ENCODE data around the gene EBF3.

EBF3 gene

GRCh38 chr10:129843131-129843541 is 120.9 kb downstream of the EBF3 start:
- in situ Hi-C loops (cut with MboI; ENCODE audit: low sequenced_read_pairs) = no loop called here

- in situ Hi-C loops (cut with MboI; ENCODE audit: low sequenced_read_pairs) = no loop called here
These were observed 122.0 kb downstream of the EBF3 start for GRCh38 chr10:129842031-129842430.

GRCh38 chr10:129841590-129841989 is 122.5 kb downstream of the EBF3 start:
- in situ Hi-C loops (cut with MboI; ENCODE audit: low sequenced_read_pairs) = no loop called here

DNA sequence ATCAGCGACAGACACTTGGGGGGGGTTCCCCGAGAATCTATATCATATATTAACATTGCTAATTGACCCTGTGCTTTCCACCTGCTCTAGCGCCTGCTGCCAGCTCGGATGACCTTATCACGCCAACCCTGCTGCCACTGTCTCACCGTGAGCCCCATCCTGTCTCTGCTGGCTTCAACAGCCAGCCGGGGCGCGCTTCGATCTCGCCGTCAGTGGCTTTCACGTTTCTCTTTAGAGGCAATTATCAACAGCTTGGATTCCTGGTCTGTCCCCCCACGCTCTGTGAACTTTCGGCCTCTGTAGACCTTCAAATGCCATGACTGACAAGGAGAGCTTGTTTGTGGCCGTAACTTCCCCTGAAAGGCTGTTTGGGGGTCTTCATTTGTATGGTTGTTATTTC is 123.0 kb downstream of the EBF3 start:
- in situ Hi-C loops (cut with MboI; ENCODE audit: low sequenced_read_pairs) = no loop called here

DNA sequence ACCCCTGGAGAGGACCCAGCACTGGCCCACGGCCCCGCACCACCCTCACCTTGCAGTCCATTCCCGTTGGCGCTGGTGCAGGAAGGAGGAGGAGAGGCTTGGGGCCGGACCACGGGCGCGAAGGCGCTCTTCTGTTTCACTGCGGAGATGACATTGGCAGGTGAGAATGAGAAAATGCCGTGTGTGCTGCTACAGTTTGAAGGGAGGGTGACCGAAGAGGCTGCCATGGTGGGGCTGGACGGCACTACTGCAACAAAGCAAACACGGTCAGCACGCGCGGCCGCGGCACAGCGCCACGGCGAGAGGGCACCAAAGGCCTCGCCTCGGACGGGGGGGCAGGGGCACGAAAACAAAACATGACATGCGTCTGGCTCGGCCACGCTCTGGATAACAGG is 123.9 kb downstream of the EBF3 start:
- in situ Hi-C loops (cut with MboI; ENCODE audit: low sequenced_read_pairs) = no loop called here

DNA sequence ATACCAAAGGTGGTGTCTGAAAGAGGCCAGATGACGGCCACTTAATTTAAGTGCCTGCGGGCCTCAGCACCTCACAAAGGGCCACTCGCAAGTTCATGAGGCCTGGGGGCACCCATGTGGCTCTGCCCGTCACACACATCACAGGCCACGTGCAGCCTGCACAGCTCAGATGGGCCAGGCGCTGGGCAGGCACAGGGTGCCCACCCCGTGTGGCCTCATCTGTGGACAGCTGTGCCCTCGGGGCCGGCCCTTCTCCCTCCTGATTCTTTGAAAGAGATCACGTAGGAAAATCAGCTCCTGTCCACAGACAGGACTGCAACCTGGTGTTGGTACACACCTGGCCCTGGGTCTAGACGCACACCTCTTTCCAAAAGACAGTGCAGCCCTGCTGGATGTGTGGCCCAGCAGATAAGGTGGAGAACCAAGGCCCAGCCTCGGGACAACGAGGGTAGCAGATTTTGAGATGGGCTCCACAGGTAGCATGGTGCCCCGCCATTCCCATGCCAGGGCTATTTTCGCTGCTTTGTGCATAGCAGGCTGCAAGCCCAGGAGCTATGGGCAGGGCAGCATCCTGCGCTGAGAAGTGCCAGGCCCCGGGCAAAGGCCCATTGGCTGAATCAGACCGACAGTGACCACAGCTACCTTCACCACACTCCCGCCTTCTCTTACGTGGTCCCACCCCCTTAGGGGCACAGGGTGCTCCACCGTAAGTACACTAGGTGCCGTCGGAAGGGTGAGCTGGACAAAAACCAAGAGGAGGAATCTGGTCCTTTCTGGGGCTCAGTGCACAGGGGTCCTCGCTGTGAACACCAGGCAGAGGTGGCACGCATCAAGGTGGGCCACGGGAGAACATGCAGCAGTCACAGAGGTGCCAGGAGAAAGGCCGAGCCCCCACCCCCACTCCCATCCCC is 124.5 kb downstream of the EBF3 start:
- in situ Hi-C loops (cut with MboI; ENCODE audit: low sequenced_read_pairs) = no loop called here

DNA sequence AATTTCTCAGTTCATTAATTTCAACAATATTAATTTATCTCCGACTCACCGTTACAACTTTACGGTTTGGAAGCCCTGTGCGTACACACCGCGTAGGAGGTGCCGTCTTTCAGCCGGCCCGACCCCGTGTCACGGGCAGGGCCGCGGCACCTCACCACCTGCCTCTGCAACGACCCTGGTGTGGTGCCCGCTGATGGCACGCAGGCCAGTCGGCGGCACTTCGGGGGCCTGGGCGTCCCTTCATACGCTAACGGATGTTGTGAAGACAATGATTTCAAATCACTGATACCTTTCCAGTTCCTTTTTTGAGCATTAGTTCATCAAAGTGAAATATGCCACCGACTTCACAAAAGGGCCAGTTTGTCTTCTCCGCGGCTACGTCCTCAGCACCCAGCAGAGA is 125.3 kb downstream of the EBF3 start:
- in situ Hi-C loops (cut with MboI; ENCODE audit: low sequenced_read_pairs) = no loop called here

DNA sequence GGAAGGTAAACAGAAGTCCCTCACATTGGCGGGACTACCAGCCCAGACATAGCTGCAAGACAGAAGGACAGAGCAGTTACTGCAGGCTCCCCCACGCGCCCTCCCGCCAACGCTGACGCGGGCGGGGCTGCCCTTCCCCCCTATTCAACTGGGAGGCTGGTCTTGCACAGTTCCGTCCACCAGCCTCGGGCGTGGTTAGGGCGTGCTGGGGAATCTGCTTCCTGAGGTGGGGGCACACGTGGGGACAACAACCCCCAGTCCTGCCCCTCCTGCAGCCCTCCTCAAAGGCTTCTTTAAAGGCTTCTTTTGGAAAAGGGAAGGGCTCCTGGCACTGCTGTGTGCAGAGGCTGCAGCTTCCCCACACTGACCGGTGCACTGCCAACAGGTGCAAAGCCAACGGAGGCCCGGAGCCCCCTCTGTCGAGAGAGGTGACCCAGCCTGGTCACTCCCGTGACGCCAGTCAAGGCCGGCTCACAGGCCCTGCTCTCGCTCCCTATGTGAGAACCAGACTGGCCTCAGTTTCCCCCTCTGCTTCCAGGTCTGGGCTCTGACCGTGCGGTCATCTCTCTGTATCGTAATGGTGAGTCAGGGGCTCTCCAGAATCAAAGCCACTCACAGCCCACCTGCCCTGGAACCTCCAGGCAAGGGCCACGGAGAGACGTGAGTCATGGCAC is 126.0 kb downstream of the EBF3 start:
- in situ Hi-C loops (cut with MboI; ENCODE audit: low sequenced_read_pairs) = no loop called here

GRCh38 chr10:129836253-129836652 is 127.8 kb downstream of the EBF3 start:
- in situ Hi-C loops (cut with MboI; ENCODE audit: low sequenced_read_pairs) = no loop called here

GRCh38 chr10:129833994-129834739 is 129.9 kb downstream of the EBF3 start:
- in situ Hi-C loops (cut with MboI; ENCODE audit: low sequenced_read_pairs) = no loop called here

DNA sequence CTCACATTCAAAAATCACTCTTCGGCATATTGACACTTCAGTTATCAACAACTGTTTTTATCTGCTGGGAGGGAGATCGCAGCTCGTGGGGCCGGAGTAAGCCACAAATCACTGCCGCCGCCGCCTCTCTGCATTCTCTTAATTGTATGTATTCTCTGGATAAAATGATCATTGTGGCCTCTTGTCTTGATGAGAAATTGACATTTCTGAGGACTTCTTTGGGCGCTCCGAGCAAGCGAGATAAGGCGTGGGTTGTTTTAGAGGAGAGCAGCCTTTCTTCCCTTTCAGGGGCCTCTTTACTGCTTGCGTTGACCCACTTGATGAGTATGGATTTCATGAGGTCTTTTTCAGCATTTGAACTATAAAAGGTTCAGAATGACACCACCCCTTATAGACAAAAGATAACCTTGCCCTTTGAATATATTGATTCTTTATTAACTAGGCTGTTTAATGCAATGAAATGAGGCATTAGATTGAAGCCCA is 130.6 kb downstream of the EBF3 start:
- in situ Hi-C loops (cut with MboI; ENCODE audit: low sequenced_read_pairs) = no loop called here

DNA sequence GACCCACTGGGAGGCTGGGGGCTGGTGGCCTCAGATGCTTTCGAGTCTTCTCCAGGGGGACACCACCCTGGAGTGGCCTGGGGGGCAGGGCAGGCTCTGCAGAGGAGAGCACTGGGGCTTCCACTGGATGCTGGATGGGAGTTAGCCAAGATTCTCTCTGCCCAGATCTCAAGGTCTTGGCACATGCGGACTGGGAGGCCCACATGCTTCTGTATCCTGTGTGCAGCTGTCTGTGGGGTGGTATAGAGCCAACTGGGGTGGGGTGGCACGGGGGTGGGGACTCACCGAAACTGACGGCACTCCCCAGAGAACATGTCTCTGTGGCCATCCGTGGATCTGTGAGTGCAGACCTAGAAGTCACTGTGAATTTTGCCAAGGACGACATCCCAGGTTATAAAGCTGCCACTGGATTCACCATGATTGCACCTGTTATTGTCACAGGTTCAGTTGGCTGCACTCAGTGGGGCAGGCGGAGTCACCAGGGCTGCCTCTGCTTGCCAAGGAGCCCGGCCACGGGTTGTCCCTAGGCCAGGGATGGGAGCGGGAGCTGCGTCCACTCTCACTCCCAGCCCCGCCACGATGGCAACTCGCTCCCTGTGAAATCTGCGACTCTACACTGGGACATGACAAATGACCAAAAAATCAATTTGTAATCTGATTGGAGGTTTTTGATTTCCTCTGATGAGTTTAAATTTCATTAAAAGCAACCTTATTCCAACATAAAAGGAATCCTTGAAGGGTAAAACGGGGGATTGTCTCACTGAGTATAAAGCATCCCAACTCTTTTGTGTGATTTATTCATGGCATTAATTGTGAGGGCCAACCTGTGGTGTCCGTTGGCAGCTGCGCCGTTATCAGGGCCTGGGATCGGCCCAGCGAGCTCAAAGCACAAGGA is 131.3 kb downstream of the EBF3 start:
- in situ Hi-C loops (cut with MboI; ENCODE audit: low sequenced_read_pairs) = no loop called here

DNA sequence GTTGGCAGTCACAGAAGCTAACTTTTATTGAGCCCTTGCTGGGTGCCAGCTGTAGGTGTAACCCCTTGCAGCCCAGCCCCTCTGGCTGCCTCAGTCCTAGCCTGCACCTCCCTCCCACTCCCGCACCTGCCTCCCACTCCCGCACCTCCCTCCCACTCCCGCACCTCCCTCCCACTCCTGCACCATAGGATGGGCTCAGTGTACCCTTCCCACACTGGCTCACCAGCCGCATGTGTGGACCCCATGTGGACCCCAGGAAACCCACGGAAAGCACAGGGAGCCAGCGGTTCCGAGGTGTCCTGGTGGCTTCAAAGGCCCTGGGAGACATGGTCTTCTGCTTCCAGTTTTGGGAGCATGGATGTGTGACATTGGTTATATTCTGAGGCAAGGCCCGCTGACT is 132.9 kb downstream of the EBF3 start:
- in situ Hi-C loops (cut with MboI; ENCODE audit: low sequenced_read_pairs) = no loop called here

- in situ Hi-C loops (cut with MboI; ENCODE audit: low sequenced_read_pairs) = no loop called here
These were observed 138.2 kb downstream of the EBF3 start for GRCh38 chr10:129825826-129826225.

DNA sequence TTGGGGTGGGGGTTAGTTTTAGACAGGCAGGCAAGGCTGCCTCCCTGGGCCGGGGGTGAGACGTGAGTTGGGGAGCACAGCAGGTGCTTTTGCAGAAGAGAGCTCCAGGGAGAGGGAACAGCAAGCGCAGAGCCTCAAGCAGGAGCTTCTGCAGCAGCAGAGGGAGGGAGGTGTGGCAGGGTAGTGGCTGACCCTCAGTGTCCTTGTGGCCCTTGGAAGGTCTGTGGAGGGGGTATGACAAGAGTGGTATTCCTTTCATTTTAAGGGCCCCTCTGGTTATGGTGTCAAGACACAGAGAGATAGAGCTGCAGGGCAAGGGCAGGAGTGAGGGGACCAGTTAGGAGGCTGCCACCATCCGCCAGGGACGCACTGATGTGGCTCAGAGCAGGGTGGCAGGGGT is 138.9 kb downstream of the EBF3 start:
- in situ Hi-C loops (cut with MboI; ENCODE audit: low sequenced_read_pairs) = no loop called here

DNA sequence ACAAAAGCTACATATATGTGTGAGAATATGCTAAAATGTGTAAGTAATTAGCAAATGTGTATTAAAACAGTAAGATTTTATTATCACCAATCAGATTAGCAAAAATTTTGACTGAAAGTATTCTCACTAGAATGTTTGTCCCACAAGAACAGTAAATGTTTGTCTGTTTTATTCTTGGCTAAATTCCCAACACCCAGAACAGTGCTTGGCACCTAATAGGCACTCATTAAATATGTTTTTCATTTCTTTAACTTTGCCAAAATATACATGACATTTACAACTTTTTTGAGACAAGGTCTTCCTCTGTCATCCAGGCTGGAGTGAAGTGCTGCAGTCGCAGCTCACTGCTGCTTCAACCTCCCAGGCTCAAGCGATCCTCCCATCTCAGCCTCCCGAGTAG is 143.6 kb downstream of the EBF3 start:
- in situ Hi-C loops (cut with MboI; ENCODE audit: low sequenced_read_pairs) = no loop called here

GRCh38 chr10:129816656-129817045 is 147.4 kb downstream of the EBF3 start:
- in situ Hi-C loops (cut with MboI; ENCODE audit: low sequenced_read_pairs) = no loop called here

- in situ Hi-C loops (cut with MboI; ENCODE audit: low sequenced_read_pairs) = no loop called here
These were observed 148.0 kb downstream of the EBF3 start for GRCh38 chr10:129815898-129816655.

DNA sequence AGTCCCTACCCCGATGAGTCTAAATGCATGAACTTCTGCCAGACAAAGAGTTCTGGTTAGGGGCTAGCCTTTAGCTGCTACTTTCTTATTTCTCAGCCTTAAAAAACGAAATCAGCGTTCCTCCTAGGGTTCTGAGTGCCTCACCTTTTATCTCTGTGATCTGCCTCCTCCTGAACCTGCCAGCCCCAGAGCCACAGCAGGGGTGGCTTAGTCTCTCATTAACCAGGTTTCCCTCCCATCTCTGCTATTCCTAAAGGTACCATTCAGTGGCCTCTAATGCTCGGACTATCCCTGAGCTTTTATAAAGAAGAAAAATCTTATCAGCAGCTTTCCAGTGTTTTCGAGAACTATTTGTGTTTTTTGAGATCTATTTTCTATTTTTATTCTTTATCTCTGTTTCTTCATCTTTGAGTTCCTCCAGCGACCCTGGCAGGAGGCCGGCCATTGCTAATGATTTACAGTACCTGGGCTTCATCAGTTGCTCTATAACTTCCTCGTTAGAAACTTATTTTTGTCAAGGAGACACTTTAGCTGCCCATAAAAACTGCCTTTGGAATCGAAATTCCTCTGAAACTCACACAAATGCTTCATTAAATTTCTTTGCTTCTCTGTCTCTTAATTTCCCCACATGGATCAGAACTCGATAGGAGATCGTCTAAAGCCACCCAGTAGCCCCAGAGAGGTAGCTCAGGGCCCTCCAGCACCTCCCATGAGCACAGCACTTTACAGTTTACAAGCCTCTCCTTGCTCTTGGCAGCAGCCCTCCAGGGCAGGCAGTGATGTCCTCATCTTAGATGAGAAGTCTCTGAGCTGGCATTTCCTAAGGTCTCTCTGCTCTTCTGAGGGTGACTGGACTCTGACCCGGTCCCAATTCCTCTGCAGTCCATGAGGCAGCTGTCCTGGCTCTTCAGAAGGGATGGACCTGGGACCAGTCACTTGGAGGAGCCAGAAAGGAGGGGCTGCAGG is 149.1 kb downstream of the EBF3 start:
- in situ Hi-C loops (cut with MboI; ENCODE audit: low sequenced_read_pairs) = no loop called here
